HG03196 (cell line): ENCODE data around the gene SERPINA3.

Experiments
- ATAC-seq: cut with Tn5 transposase; IDR thresholded peaks from one replicate; pipeline ENCODE4 v1.9.1; 2021; ENCODE audit not compliant: unreplicated experiment

The SERPINA3 gene

GRCh38 chr14:94650806-94651805, 38.9 kb downstream of the SERPINA3 start:
- ATAC-seq: no peak

DNA sequence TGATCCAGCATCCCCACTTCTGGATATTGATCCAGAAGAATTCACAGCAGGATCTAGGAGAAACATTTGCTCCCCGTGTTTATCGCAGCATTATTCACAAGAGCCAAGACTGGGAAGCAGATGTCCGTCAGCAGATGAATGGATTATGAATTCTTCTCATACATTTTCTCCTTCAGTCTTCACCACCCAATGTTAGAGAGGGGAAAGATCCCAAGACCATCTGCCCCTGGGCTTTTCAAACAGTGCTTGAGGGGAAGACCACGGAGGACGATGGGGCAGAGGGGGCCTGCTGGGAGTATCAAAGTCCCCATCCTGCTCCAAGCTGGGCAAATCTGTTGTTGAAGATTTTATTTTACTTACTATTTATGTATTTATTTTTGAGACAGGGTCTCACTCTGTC, 41.1 kb downstream of the SERPINA3 start:
- no peak for ATAC-seq

DNA sequence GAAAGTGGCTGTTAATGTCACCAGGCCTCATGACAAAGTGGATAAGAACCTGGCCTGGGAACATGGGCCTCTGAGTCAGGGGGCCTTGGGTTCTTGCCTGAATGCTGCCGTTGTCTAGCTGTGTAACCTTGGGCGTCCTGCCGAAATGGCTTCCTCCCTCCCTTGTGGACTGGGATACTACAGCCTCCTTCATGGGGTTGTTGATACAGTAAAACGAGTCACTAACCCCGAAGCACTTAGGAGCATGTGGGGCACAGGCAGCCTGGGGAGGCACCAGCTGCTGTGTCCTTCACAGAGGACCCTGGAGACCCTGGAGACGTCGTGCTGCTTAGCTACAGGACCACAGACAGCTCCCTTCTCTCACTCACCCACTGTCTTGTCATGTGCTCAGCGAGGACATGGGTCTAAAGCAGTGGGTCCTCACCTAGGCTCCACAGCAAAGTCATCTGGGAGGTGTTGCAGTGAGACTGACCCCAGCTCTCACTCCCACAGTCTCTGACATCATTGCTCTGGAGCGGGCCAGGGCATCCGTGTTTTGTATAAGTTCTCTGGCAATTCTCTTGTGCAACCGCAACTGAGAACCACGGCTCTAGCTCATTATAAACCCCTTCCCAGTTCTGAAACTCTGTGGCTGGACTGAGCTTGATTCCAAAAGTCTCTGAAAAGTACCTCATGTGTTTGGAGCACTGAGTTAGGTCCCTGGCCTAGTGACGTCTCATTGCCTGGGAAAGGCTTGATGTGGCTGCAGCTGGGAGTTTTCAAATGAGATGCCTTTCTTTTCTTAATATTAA, 42.1 kb downstream of the SERPINA3 start:
- ATAC-seq: no peak

GRCh38 chr14:94655169-94655710, 43.0 kb downstream of the SERPINA3 start:
- ATAC-seq: no peak

GRCh38 chr14:94656043-94656442, 43.9 kb downstream of the SERPINA3 start:
- ATAC-seq: no peak

DNA sequence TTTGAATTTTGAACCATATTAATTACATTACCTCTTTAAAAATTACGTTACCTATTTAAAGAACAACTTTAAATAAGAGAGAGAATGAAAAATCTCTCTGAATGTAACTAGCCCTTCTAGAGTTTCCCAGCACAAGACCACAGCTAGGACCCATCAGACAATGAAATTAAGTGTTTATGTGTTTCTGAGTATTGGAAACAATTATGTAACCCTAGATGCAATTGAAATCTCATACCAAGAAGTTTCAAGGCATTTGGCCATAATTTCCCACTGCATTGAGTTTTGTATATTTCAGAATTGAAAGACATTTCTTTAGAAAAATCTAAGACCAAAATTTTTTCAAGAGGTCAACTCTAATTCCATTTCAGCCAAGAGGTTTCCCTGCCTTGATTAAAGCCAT, 47.1 kb downstream of the SERPINA3 start:
- no peak for ATAC-seq

GRCh38 chr14:94659901-94660300, 47.7 kb downstream of the SERPINA3 start:
- ATAC-seq: no peak

DNA sequence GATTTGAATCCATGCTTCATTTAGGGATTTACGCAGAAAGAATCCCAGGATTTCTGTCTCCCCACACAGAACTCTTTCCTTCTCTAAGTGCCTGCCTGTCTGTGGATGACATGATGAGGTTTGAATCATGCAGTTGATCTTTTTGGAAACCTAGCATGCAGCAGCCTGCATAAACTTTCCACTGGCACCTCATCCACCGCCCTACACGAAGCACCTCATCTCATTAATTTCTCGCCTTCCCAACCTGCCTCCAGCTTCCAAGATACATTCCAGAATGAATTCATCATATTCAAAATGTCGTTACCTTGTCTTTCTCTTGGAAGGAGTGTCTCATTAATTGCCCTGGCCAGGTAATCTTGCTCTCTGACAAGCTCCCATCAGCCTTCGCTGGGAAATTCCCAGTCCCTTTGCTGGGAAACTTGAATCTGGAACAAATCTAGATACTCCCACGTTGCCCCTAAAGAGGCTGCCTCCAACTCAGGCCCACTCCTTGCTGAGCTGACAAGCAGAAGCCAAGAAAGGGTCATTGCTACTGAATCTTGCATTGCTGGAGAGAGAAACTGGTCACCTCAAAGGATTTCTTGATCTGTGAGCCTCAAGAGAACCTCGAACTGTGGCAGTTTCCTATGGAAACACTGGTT, 48.2 kb downstream of the SERPINA3 start:
- ATAC-seq: no peak

GRCh38 chr14:94663538-94663937, 51.3 kb downstream of the SERPINA3 start:
- ATAC-seq: no peak

DNA sequence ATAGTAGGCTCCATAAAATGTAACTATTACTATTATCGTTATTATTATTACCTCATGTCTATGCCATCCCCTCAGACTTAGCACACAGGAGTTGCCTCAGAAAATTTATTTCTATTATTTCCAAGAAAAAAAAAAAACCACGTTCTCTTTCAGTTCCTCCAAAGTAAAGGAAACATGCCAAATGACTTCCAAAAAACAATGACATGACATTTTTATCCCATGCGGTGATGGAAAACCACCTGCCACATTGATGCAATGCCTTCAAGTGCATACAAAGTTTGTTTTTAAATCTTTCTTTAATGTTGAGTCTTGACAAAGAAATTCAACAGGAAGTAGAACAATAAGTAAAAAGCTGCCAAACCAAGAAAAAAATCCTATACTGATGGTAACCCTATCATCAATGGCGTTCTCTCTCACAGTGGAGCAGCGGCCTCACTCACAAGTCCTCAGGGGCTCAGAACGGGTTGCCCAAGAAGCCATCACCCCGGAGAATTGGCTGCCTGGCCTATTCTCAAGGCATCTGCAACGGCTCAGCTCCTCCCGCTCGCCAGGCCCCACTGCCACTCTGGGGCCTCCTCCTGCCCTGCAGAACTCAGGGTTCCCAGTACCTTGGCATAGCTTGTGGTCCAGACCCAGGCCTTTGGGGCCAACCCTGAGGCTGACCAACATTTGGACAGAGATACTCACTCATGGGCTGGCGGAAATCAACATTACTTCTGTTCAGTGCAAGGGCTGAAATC, 51.9 kb downstream of the SERPINA3 start:
- ATAC-seq: no peak

DNA sequence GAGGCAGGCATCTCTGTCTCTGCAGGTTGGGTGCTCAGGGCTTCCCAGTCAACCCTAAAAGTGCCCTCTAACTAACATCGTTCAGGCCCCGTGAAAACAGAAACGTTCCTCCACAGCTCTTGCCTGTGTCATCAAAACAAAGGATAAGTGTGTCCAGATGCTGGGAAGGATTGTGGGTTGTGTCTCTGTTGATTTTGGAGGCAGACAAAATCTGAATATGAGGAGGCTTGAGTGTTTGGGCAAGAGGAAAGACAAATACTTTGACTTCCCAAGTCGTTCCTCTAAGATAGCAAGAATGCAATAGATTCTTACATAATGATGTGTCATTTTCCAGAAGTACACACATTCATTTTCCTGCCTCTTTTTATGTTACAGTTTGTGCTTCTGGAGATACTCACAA, 52.9 kb downstream of the SERPINA3 start:
- ATAC-seq: no peak

DNA sequence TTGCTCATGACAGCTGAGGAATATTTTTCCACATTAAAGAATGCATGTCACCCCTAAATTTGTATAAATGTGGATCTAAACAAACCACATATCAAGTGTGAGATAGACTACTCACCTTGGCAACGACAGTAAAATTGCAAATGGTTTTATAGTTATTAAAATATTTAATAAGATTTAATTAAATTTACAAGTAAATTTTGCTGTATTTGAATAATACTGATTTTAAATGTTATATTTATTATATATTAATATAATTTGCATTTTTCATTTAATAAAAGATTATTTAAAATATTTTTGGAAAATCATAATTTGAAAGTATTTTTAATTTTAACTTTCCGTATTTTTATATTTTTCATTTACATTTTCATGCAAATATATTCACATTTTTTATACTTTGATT, 53.4 kb downstream of the SERPINA3 start:
- ATAC-seq: no peak

- ATAC-seq: no peak
These were observed 58.6 kb downstream of the SERPINA3 start for GRCh38 chr14:94670692-94671285.

DNA sequence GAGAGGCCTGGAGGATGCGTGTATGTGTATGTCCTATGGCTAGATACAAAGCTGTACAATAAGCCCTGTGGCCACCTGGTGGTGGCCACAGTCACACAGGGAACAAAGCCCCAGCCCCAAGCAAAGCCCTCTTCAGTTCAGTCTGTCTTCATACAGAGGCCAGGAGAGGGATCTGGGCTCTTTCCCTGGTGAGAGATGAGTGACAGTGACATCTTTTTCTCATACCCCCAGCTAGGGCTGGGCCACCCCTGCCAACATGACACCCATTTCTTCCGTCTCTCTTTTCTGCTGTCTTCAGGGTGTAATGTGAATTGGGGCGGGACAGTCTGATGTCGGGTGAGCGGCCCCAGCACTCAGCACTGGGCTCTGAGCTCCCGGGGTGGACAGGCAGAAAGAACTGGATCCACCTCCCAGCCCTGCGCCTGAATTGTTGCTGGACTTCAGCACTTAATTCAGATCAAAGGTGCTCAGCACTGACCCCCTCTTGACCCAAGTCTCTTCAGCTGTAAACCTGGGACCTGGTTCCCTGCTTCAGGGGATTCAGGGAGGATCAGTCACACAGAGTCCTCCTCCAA, 59.8 kb downstream of the SERPINA3 start:
- ATAC-seq: no peak

GRCh38 chr14:94673071-94673470, 60.9 kb downstream of the SERPINA3 start:
- no peak for ATAC-seq
